Measurements from ENCODE around the gene BOD1L1. TPM values are rescaled to one million over a fixed set of nuclear protein-coding genes. Genes with fewer than 3 reads are reported as not detected.

The BOD1L1 gene
- total RNA-seq, 4 donors from 2014 or later = 41.0 to 113 (median 49.2) TPM

DNA sequence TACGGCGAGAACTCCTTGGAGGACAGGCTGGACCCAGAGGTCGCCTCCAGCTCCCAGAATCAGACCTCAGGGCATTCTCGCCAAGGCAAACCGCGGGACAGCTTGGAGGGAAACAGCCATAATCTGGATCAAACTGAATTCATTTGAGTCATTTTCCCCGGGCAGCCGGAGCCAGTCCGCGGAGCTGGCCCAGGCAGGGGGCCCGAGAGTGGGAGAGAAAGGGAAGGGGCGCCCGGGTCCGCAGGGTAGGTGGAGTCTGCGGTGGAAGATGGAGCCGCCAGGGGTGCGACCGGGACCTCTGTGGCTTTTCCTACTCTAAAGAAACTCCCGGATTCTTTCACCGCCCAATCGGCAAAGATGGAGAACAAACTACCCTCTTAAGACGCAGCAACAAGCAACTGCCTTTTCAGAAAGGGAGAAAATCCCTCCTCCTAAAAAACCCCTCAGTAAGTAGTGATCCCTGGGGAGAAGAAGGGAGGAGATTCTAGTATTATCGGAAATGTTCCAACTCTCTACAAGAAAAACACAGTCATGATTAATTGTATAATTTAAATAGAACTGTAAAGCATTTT, 88.4 kb downstream of the BOD1L1 start:
- Histone ChIP-seq H3K27ac (no peak overlapping the region), H3K9me3 (peaks cover 0 to 16% (median 0%) of the 10 kb centered on the region in 4 donors), H3K36me3 (no peaks in the 10 kb centered on the region), H3K27me3 (peaks cover 0 to 55% of the 10 kb centered on the region in 2 donors), H3K4me1 (peaks cover 0 to 23% (median 7%) of the 10 kb centered on the region in 4 donors), H3K4me3 (no peak overlapping the region)
- no peak for DNase-seq
- TF ChIP-seq, protein P1, sequence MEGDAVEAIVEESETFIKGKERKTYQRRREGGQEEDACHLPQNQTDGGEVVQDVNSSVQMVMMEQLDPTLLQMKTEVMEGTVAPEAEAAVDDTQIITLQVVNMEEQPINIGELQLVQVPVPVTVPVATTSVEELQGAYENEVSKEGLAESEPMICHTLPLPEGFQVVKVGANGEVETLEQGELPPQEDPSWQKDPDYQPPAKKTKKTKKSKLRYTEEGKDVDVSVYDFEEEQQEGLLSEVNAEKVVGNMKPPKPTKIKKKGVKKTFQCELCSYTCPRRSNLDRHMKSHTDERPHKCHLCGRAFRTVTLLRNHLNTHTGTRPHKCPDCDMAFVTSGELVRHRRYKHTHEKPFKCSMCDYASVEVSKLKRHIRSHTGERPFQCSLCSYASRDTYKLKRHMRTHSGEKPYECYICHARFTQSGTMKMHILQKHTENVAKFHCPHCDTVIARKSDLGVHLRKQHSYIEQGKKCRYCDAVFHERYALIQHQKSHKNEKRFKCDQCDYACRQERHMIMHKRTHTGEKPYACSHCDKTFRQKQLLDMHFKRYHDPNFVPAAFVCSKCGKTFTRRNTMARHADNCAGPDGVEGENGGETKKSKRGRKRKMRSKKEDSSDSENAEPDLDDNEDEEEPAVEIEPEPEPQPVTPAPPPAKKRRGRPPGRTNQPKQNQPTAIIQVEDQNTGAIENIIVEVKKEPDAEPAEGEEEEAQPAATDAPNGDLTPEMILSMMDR (IDR thresholded peaks at IDR 0.05) = no peak
- no peak for TF ChIP-seq POLR2A (IDR thresholded peaks at IDR 0.05)

DNA sequence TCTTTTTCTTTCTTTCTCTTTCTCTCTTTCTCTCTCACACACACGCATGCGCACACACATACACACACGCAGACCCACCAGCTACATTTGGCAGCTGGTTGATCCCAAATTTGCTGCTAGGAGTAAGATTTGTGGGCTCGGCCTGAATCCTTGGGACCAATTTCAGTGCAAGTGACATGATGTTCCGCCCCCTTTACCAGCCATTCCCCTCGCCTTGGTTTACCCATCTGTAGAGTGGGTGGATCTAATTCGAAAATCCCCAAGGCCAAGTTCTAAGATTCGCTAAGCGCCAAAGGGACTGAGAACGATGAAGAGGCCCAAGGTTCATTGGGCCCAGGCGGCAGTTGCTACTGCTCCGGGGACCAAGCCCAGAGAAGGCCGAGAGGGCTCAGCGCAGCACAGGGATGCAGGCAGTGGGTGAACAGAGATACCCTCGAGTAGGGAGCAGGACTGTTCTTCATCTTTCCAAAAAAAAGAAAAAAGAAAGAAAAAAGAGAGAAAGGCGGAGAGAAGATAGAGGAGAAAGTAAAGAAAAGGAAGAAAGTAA, 89.0 kb downstream of the BOD1L1 start:
- no peak for TF ChIP-seq POLR2A (IDR thresholded peaks at IDR 0.05)
- TF ChIP-seq, protein P1 (IDR thresholded peaks at IDR 0.05) = no peak
- H3K27ac ChIP-seq = no peak overlapping the region
- H3K36me3 ChIP-seq = no peaks in the 10 kb centered on the region
- peaks cover 0 to 53% of the 10 kb centered on the region in 2 donors for H3K27me3 ChIP-seq
- peaks cover 0 to 10% (median 0%) of the 10 kb centered on the region in 4 donors for H3K9me3 ChIP-seq
- peaks cover 0 to 17% (median 5%) of the 10 kb centered on the region in 4 donors for H3K4me1 ChIP-seq
- no peak for DNase-seq
- no peak overlapping the region for H3K4me3 ChIP-seq

DNA sequence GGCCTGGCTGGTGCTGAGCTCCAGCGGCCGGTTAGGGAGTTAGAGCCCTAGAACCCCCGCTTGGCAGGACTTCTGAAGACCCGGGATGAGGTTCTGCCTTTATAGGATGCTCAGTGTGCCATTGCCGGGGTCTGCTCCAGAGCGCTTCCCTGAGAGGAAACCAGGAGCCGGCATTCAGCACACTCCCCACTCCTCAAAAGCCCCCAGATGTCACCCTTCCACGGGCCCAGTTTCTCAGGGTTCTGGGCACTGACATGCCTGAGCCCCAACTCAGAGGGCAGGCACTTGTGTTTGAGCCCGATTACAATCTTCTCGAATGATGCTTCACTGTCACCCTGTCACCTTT, 89.7 kb downstream of the BOD1L1 start:
- DNase-seq = no peak
- TF ChIP-seq POLR2A (IDR thresholded peaks at IDR 0.05) = no peak
- TF ChIP-seq, protein P1 (IDR thresholded peaks at IDR 0.05) = no peak
- H3K4me3 ChIP-seq = no peak overlapping the region
- H3K27ac ChIP-seq = no peak overlapping the region
- H3K9me3 ChIP-seq = peaks cover 0 to 9% (median 0%) of the 10 kb centered on the region in 4 donors
- H3K4me1 ChIP-seq = peaks cover 0 to 13% (median 5%) of the 10 kb centered on the region in 4 donors
- peaks cover 0 to 46% of the 10 kb centered on the region in 2 donors for H3K27me3 ChIP-seq
- H3K36me3 ChIP-seq = no peaks in the 10 kb centered on the region

DNA sequence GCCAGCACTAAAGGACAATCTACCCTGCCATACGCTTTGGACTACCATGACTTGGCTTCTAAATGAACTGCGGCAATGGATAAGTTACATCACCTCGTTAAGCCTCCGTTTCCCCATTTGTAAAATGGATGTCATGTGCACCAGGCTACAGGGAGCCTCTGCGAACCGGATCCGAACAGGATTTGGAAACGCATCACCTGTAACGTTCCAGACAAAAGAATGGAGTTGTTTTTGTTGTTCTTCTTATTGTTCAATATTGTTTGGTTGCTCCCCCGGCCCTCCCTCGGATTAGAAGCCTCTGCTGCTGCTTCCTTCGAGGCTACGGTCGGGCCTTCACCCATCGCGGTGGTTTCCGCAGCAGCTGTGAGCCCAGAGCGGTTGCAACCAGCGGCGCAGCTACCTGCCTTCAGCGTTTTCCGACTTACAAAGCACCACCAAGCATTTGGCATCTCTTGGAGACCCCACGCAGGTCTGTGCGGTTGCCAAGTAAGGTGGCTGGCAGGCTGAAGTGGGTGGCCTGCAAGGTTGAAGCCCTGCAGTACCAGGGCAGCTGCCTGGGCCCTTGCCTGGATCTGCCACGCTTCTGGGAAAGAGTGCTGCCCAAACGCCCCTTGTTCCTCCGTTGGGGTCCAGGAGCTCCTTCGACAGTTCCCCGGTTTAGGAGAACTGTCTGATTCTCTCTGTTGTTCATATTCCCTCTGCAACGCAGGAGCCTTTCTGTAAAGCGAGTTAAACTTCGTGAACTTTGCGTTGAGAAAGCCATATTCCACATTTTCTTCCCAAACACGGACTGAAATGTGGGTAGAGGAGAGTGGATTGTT, 90.3 kb downstream of the BOD1L1 start:
- Histone ChIP-seq H3K27me3 (peaks cover 0 to 40% of the 10 kb centered on the region in 2 donors), H3K27ac (no peak overlapping the region), H3K4me3 (no peak overlapping the region), H3K9me3 (peaks cover 0 to 9% (median 0%) of the 10 kb centered on the region in 4 donors), H3K36me3 (no peaks in the 10 kb centered on the region), H3K4me1 (peaks cover 0 to 7% (median 3%) of the 10 kb centered on the region in 4 donors)
- no peak for DNase-seq
- TF ChIP-seq, protein P1 (IDR thresholded peaks at IDR 0.05) = no peak
- TF ChIP-seq POLR2A (IDR thresholded peaks at IDR 0.05) = no peak

DNA sequence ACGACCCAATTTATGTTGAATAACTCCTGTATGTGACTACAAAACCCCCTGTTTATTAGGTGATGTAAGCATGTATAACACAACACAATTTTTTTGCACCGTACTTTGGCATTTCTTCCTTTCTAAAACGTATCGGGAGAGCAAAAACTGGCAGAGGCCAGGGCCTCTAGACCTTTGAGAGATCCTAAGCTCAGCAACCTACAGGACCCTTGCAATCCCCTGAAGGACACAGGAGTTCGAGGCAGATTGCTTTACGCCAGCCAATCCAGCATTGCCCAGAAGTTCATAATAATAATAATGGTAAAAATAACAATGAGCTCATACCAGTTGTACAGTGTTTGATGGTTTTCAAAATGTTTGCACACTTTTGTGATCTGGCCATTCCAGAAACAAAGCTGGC, 90.9 kb downstream of the BOD1L1 start:
- no peak for DNase-seq
- Histone ChIP-seq H3K4me1 (peaks cover 0 to under 1% (median under 1%) of the 10 kb centered on the region in 4 donors), H3K36me3 (no peaks in the 10 kb centered on the region), H3K9me3 (peaks cover 0 to 9% (median 0%) of the 10 kb centered on the region in 4 donors), H3K27ac (no peak overlapping the region), H3K4me3 (no peak overlapping the region), H3K27me3 (peaks cover 0 to 38% of the 10 kb centered on the region in 2 donors)
- TF ChIP-seq, protein P1 (IDR thresholded peaks at IDR 0.05) = no peak
- no peak for TF ChIP-seq POLR2A (IDR thresholded peaks at IDR 0.05)

Data from Peyer's patch (tissue), 4 donors.